Measurements from ENCODE around the gene SENP7.

- TF ChIP-seq CTCF (IDR thresholded peaks at IDR 0.05) (no peak), EZH2 (IDR thresholded peaks at IDR 0.05; ENCODE audit: borderline replicate concordance, insufficient read depth, low read depth, low read length, poor library complexity, severe bottlenecking) (no peak)
Observed at GRCh38 chr3:101329016-101329673, 183.9 kb downstream of the SENP7 start.

Data from B cell (primary cell).